Endothelial cell of umbilical vein (primary cell): Measurements from ENCODE around the gene FBXO33. TPM values are rescaled to one million over a fixed set of nuclear protein-coding genes. Genes with fewer than 3 reads are reported as not detected.

Experiments
- BruUV-seq: library from RNA; stranded (reverse); fragments of 400-500 nt; replicated peaks from 2 replicates; lab custom pipeline; 2021; lab: Mats Ljungman, UMichigan
- CTCF ChIA-PET: fragments of 300-600, 350-600 bp; sonication (Branson Sonifier 250); formaldehyde crosslinking; loops from one replicate; lab custom pipeline; 2021; ENCODE audit warnings: antibody characterized with exemption, inconsistent platforms; lab: Charles Lee
- POLR2A ChIA-PET: fragments of 300-600, 350-600 bp; sonication (Branson Sonifier 250); formaldehyde crosslinking; loops from one replicate; lab custom pipeline; 2021; ENCODE audit warnings: antibody characterized with exemption, inconsistent platforms; lab: Charles Lee
- DNase-seq: peaks from one replicate; pipeline ENCODE4 v3.0.0-alpha.2; 2011; ENCODE audit warnings: low read depth, low spot score
- FAIRE-seq: peaks from 2 replicates; lab custom pipeline; 2011; peaks lifted over from hg19 to GRCh38; lab: Jason Lieb, UNC
- H2AFZ ChIP-seq: 2 replicates; pipeline ENCODE4 v1.6.0; 2012; ENCODE audit warnings: low read depth, low read length, control low read depth, inconsistent platforms
- H3K27ac ChIP-seq: 2 replicates; pipeline ENCODE4 v1.5.1; 2011; ENCODE audit warnings: low read depth, mild to moderate bottlenecking, control low read depth, low read length, moderate library complexity; ENCODE audit not compliant: insufficient read depth
- H3K27me3 ChIP-seq, 2 experiments: 2 replicates each; pipeline versions ENCODE4 v1.6.0 to v1.6.1; 2011; ENCODE audit warnings: low read length in 2 of 2, mixed read lengths in 1 of 2; ENCODE audit not compliant: control insufficient read depth in 2 of 2, insufficient read depth in 2 of 2
- H3K36me3 ChIP-seq, 2 experiments: 2 replicates in 1 of 2; 3 replicates in 1 of 2; pipeline ENCODE4 v1.5.1; 2011; ENCODE audit warnings: low read length in 2 of 2, mild to moderate bottlenecking in 1 of 2, moderate library complexity in 1 of 2; ENCODE audit not compliant: control insufficient read depth in 2 of 2, insufficient read depth in 2 of 2; ENCODE audit errors: extremely low read depth in 1 of 2
- H3K4me1 ChIP-seq: 3 replicates; pipeline ENCODE4 v1.5.1; 2011; ENCODE audit warnings: mild to moderate bottlenecking, low read length; ENCODE audit not compliant: control insufficient read depth, insufficient read depth; ENCODE audit errors: extremely low read depth
- H3K4me2 ChIP-seq: 2 replicates; pipeline ENCODE4 v1.6.1; 2011; ENCODE audit warnings: low read length, control low read depth, mixed read lengths; ENCODE audit not compliant: insufficient read depth
- H3K4me3 ChIP-seq, 3 experiments: fragments of 200-600 bp in 1 of 3; sonication (generic), shearing (Covaris generic) in 1 of 3; replicated peaks in 1 of 3; 2 replicates each; pipeline ENCODE4 v1.5.1; 2011 to 2016; ENCODE audit warnings: control low read depth in 3 of 3, low read length in 3 of 3, mild to moderate bottlenecking in 2 of 3, inconsistent platforms in 1 of 3, low read depth in 1 of 3, moderate library complexity in 1 of 3; ENCODE audit not compliant: insufficient read depth in 1 of 3
- H3K79me2 ChIP-seq: 2 replicates; pipeline ENCODE4 v1.6.0; 2012; ENCODE audit warnings: low read length, inconsistent platforms; ENCODE audit not compliant: control insufficient read depth, insufficient read depth
- H3K9ac ChIP-seq: replicated peaks from 2 replicates; pipeline ENCODE3; 2011; ENCODE audit warnings: low read length, control low read depth; ENCODE audit not compliant: insufficient read depth; ENCODE audit errors: extremely low read depth
- H3K9me1 ChIP-seq: replicated peaks from 3 replicates; pipeline ENCODE4 v1.6.0; 2011; ENCODE audit warnings: mild to moderate bottlenecking, low read length; ENCODE audit not compliant: control insufficient read depth, insufficient read depth; ENCODE audit errors: extremely low read depth
- H3K9me3 ChIP-seq: replicated peaks from 2 replicates; pipeline ENCODE4 v1.5.1; 2012; ENCODE audit warnings: low read length, inconsistent platforms; ENCODE audit not compliant: control insufficient read depth, insufficient read depth
- H4K20me1 ChIP-seq: replicated peaks from 2 replicates; pipeline ENCODE3; 2011; ENCODE audit warnings: mild to moderate bottlenecking, low read length; ENCODE audit not compliant: control insufficient read depth, insufficient read depth; ENCODE audit errors: extremely low read depth
- EZH2 ChIP-seq: IDR thresholded peaks from 2 replicates; pipeline ENCODE4 v1.6.1; 2012; ENCODE audit warnings: borderline replicate concordance, low read depth, mild to moderate bottlenecking, moderate library complexity, low read length, inconsistent platforms; ENCODE audit not compliant: severe bottlenecking
- FOS ChIP-seq: IDR thresholded peaks from 2 replicates; pipeline ENCODE4 v1.6.1; 2011; ENCODE audit warnings: mild to moderate bottlenecking, low read length, moderate library complexity, borderline replicate concordance; ENCODE audit not compliant: insufficient read depth
- GATA2 ChIP-seq: IDR thresholded peaks from 2 replicates; pipeline ENCODE4 v1.7.0; 2011; ENCODE audit warnings: low read depth, mild to moderate bottlenecking, moderate library complexity, mixed read lengths, low read length; ENCODE audit not compliant: insufficient read length, insufficient read depth
- JUN ChIP-seq: IDR thresholded peaks from 2 replicates; pipeline ENCODE4 v1.6.1; 2011; ENCODE audit warnings: borderline replicate concordance, low read depth; ENCODE audit not compliant: insufficient read length, insufficient read depth
- MYC ChIP-seq: IDR thresholded peaks from one replicate; pipeline ENCODE4 v1.6.1; 2011; ENCODE audit warnings: mild to moderate bottlenecking, low read depth, low read length
- POLR2A ChIP-seq: IDR thresholded peaks from 2 replicates; pipeline ENCODE4 v1.6.1; 2012; ENCODE audit warnings: low read depth, mild to moderate bottlenecking, control low read depth, low read length
- POLR2AphosphoS5 ChIP-seq: IDR thresholded peaks from 2 replicates; pipeline ENCODE4 v1.6.1; 2012; ENCODE audit warnings: low read depth, mild to moderate bottlenecking, control low read depth, low read length, moderate library complexity; ENCODE audit not compliant: insufficient read depth
- dilution Hi-C: fragments of 300-500 bp; cut with MboI; formaldehyde crosslinking; loops from one replicate; pipeline ENCODE4 v1.15.0; 2019; ENCODE audit warnings: low sequenced_read_pairs; ENCODE audit not compliant: extremely low pct_ligation_motif_present
- intact Hi-C: fragments of 100-400 bp; cut with micrococcal nuclease; formaldehyde crosslinking; loops from one replicate; pipeline ENCODE4 v1.10.0; 2022
- polyA plus RNA-seq, 4 experiments: library from polyadenylated mRNA; depleted of rRNA in 3 of 4; stranded (reverse) in 3 of 4; unstranded in 1 of 4; fragments of >200 nt; gene quantifications; 2 replicates each; pipeline versions ENCODE4 v1.2.1 to v1.2.3, GENCODE V29; 2011 to 2012; ENCODE audit warnings: missing spikeins in 1 of 4
- total RNA-seq: library from RNA; stranded (reverse); gene quantifications from 2 replicates; pipeline ENCODE4 v1.2.3, GENCODE V29; 2021
- TF ChIP-seq, protein P1 (sequence below), 2 donors: IDR thresholded peaks; 1 replicate in 1 of 2; 2 replicates in 1 of 2; pipeline ENCODE4 v1.5.1; 2011; ENCODE audit warnings: low read length in 2 of 2, mild to moderate bottlenecking in 2 of 2, moderate library complexity in 2 of 2, control low read depth in 1 of 2, inconsistent platforms in 1 of 2, low read depth in 1 of 2; ENCODE audit not compliant: insufficient read depth in 1 of 2; ENCODE audit errors: extremely low read depth in 1 of 2
- TF ChIP-seq, protein P2 (sequence below): IDR thresholded peaks from 2 replicates; pipeline ENCODE4 v1.6.1; 2011; ENCODE audit not compliant: insufficient read depth, insufficient read length

Gene FBXO33
- total and polyA plus RNA-seq, 2 donors (not counting 3 experiments of a cell fraction or from before 2014, with no cell fraction given) = 4.2 to 5.0 TPM

DNA sequence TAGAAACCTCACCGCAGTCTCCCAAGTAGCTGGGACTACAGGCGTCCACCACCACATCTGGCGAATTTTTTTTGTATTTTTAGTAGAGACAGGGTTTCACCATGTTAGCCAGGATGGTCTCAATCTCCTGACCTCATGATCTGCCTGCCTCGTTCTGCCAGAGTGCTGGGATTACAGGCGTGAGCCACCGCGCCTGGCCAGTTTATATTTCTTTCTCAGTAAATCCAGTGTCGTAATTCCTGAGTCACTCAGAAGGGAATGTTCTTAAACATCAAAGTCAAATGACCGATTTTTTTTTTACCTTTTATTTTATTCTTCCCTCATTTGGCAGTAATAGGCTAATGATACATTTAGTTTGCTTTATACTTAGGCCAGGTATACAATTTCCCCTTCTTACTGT, 80.5 kb downstream of the FBXO33 start:
- dilution Hi-C loops (no loop called here), intact Hi-C loops (no loop called here)
- ChIA-PET POLR2A (no interaction called here), CTCF (no interaction called here)
- FAIRE-seq (no peak), DNase-seq (no peak)
- Histone ChIP-seq H3K27me3 (no peaks in the 10 kb centered on the region), H3K9ac (no peak overlapping the region), H3K36me3 (no peaks in the 10 kb centered on the region), H3K9me3 (no peaks in the 10 kb centered on the region), H4K20me1 (no peaks in the 10 kb centered on the region), H3K4me1 (no peaks in the 10 kb centered on the region), H3K27ac (no peak overlapping the region), H3K4me3 (no peak overlapping the region), H3K9me1 (no peaks in the 10 kb centered on the region), H2AFZ (no peak overlapping the region), H3K4me2 (no peak overlapping the region), H3K79me2 (no peaks in the 10 kb centered on the region)
- TF ChIP-seq POLR2AphosphoS5 = no peak
- TF ChIP-seq MYC = no peak
- TF ChIP-seq FOS = no peak
- TF ChIP-seq EZH2 = no peak
- TF ChIP-seq, protein P1, sequence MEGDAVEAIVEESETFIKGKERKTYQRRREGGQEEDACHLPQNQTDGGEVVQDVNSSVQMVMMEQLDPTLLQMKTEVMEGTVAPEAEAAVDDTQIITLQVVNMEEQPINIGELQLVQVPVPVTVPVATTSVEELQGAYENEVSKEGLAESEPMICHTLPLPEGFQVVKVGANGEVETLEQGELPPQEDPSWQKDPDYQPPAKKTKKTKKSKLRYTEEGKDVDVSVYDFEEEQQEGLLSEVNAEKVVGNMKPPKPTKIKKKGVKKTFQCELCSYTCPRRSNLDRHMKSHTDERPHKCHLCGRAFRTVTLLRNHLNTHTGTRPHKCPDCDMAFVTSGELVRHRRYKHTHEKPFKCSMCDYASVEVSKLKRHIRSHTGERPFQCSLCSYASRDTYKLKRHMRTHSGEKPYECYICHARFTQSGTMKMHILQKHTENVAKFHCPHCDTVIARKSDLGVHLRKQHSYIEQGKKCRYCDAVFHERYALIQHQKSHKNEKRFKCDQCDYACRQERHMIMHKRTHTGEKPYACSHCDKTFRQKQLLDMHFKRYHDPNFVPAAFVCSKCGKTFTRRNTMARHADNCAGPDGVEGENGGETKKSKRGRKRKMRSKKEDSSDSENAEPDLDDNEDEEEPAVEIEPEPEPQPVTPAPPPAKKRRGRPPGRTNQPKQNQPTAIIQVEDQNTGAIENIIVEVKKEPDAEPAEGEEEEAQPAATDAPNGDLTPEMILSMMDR (IDR thresholded peaks at IDR 0.05; ENCODE audit: extremely low read depth in 1 of 2, insufficient read depth in 1 of 2, low read depth in 1 of 2, low read length in 2 of 2) = no peak
- TF ChIP-seq JUN = no peak
- TF ChIP-seq, protein P2, sequence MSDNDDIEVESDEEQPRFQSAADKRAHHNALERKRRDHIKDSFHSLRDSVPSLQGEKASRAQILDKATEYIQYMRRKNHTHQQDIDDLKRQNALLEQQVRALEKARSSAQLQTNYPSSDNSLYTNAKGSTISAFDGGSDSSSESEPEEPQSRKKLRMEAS = no peak
- TF ChIP-seq POLR2A = no peak
- no peak for TF ChIP-seq GATA2
- BruUV-seq = no TSS peak
